GM18508 (cell line): Measurements from ENCODE around the gene TNNT2.

Experiments
- ATAC-seq: cut with Tn5 transposase; IDR thresholded peaks from one replicate; pipeline ENCODE4 v1.9.1; 2021; ENCODE audit warnings: moderate number of reproducible peaks; ENCODE audit not compliant: insufficient read depth, unreplicated experiment

Gene TNNT2

GRCh38 chr1:201404055-201404454 is 26.6 kb upstream of the TNNT2 start:
- ATAC-seq: no peak

- ATAC-seq: no peak
Measured at GRCh38 chr1:201403359-201403758, 25.9 kb upstream of the TNNT2 start.

GRCh38 chr1:201401700-201402099 is 24.2 kb upstream of the TNNT2 start:
- ATAC-seq: no peak

- no peak for ATAC-seq
Measured at GRCh38 chr1:201400852-201401230, 23.4 kb upstream of the TNNT2 start.

- no peak for ATAC-seq
Measured at GRCh38 chr1:201400212-201400851, 22.9 kb upstream of the TNNT2 start.

- no peak for ATAC-seq
Measured at GRCh38 chr1:201399352-201400126, 22.1 kb upstream of the TNNT2 start.

GRCh38 chr1:201399018-201399351 is 21.5 kb upstream of the TNNT2 start, which contains the start of gene LAD1:
LAD1 (minus strand) TSS chr1:201399324; CDS start chr1:201399306, 18 bp downstream.
- ATAC-seq: no peak

- ATAC-seq: no peak
Measured at GRCh38 chr1:201397675-201398074, 20.2 kb upstream of the TNNT2 start.

GRCh38 chr1:201396861-201397464 is 19.5 kb upstream of the TNNT2 start:
- ATAC-seq: no peak

GRCh38 chr1:201395936-201396335 is 18.5 kb upstream of the TNNT2 start:
- no peak for ATAC-seq

- no peak for ATAC-seq
Measured at GRCh38 chr1:201394591-201394990, 17.1 kb upstream of the TNNT2 start.

- ATAC-seq: no peak
Measured at GRCh38 chr1:201393076-201393475, 15.6 kb upstream of the TNNT2 start.

- no peak for ATAC-seq
Measured at GRCh38 chr1:201391651-201392511, 14.4 kb upstream of the TNNT2 start.

- no peak for ATAC-seq
Measured at GRCh38 chr1:201391225-201391624, 13.7 kb upstream of the TNNT2 start.

GRCh38 chr1:201389051-201389450 is 11.6 kb upstream of the TNNT2 start:
- ATAC-seq: no peak

GRCh38 chr1:201386208-201386607 is 8.7 kb upstream of the TNNT2 start:
- no peak for ATAC-seq

- no peak for ATAC-seq
Measured at GRCh38 chr1:201385299-201385891, 7.9 kb upstream of the TNNT2 start.

- ATAC-seq: no peak
Measured at GRCh38 chr1:201384406-201384782, 6.9 kb upstream of the TNNT2 start.

- ATAC-seq: no peak
Measured at GRCh38 chr1:201383647-201384405, 6.3 kb upstream of the TNNT2 start.

- no peak for ATAC-seq
Measured at GRCh38 chr1:201381130-201381529, 3.6 kb upstream of the TNNT2 start.
